SH-SY5Y (cell line): ENCODE data around the gene SPACA7.

Experiments
- GATA2 ChIP-seq: IDR thresholded peaks from 2 replicates; pipeline ENCODE4 v1.6.1; 2011; ENCODE audit warnings: mild to moderate bottlenecking, low read depth, low read length
- GATA3 ChIP-seq: IDR thresholded peaks from 2 replicates; pipeline ENCODE4 v1.6.1; 2011; ENCODE audit warnings: low read depth, mild to moderate bottlenecking, low read length, moderate library complexity

GRCh38 chr13:112363867-112364528 is 12.2 kb upstream of the SPACA7 start:
- TF ChIP-seq GATA2 = no peak
- no peak for TF ChIP-seq GATA3
